Duodenal mucosa (tissue), 2 donors: ENCODE data around the gene KCNQ4.

Experiments
- H3K27ac ChIP-seq: one replicate; pipeline ENCODE4 v1.7.0; 2013; ENCODE audit warnings: low read depth, low read length
- H3K27me3 ChIP-seq, 2 donors: one replicate each; pipeline ENCODE4 v1.7.0; 2013; ENCODE audit warnings: low read length in 2 of 2, control low read depth in 1 of 2; ENCODE audit not compliant: insufficient read depth in 2 of 2, control insufficient read depth in 1 of 2
- H3K36me3 ChIP-seq, 2 donors: one replicate each; pipeline ENCODE4 v1.7.0; 2013; ENCODE audit warnings: low read length in 2 of 2, control low read depth in 1 of 2; ENCODE audit not compliant: insufficient read depth in 2 of 2, control insufficient read depth in 1 of 2
- H3K4me1 ChIP-seq, 2 donors: one replicate each; pipeline ENCODE4 v1.7.0; 2013; ENCODE audit warnings: low read length in 2 of 2, control low read depth in 1 of 2; ENCODE audit not compliant: insufficient read depth in 2 of 2, control insufficient read depth in 1 of 2
- H3K4me3 ChIP-seq, 2 donors: one replicate each; pipeline ENCODE4 v1.7.0; 2013; ENCODE audit warnings: low read length in 2 of 2, low read depth in 1 of 2
- H3K9ac ChIP-seq, 2 donors: one replicate each; pipeline ENCODE4 v1.7.0; 2013; ENCODE audit warnings: low read length in 2 of 2, low read depth in 1 of 2
- H3K9me3 ChIP-seq, 2 donors: one replicate each; pipeline ENCODE4 v1.7.0; 2013; ENCODE audit warnings: low read length in 2 of 2, control low read depth in 1 of 2; ENCODE audit not compliant: control insufficient read depth in 1 of 2

KCNQ4 gene

DNA sequence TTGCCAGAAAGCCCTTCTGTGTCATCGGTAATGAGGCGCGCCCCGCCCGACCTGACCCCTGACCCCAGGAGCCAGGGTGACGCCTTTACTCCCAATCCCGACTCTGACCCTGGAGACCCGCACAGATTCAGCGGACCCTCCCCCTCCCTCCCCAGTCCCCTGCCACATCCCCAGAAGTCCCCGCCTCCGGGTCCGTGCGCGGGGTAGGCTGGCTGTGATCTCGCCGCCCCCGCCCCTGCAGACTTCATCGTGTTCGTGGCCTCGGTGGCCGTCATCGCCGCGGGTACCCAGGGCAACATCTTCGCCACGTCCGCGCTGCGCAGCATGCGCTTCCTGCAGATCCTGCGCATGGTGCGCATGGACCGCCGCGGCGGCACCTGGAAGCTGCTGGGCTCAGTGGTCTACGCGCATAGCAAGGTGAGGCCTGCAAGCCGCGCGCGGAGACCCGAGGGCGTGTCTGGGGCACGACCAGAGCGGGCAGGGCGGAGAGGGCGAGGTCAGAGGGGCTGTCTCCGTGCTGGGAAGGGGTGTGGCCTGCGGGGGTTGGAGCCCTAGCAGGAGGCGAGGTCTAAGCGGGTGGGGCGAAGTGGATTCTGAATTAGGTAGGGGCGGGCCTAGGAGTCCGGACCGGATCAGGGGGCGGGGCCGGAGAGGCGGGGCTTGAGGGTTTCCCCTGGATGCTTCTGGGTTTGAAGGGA lies 34.8 kb downstream of the KCNQ4 start:
- Histone ChIP-seq H3K4me1 (peaks cover 0 to 6% of the 10 kb centered on the region in 2 donors), H3K36me3 (no peaks in the 10 kb centered on the region), H3K4me3 (peak overlapping the region; percentile 60 to 68), H3K27me3 (peaks cover 0 to 7% of the 10 kb centered on the region in 2 donors), H3K27ac (no peak overlapping the region), H3K9ac (no peak overlapping the region), H3K9me3 (no peaks in the 10 kb centered on the region)

DNA sequence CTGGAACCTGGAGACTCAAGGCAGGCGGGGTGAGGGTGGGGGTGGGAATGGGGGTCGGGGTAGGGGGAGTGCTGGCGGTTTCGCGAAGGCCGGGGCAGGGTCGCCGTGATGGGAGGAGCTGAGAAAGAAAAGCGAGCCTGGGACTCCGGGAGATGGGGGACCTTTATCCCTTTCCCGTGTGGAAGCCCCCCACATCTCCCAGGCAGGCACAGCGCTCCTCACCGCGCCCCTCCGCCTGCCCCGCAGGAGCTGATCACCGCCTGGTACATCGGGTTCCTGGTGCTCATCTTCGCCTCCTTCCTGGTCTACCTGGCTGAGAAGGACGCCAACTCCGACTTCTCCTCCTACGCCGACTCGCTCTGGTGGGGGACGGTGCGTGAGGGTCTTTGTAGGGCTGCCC lies 35.5 kb downstream of the KCNQ4 start:
- Histone ChIP-seq H3K4me1 (peaks cover 0 to 6% of the 10 kb centered on the region in 2 donors), H3K4me3 (no peak overlapping the region), H3K27me3 (peaks cover 0 to 7% of the 10 kb centered on the region in 2 donors), H3K9me3 (no peaks in the 10 kb centered on the region), H3K36me3 (no peaks in the 10 kb centered on the region), H3K27ac (no peak overlapping the region), H3K9ac (no peak overlapping the region)

- H3K27ac ChIP-seq = no peak overlapping the region
- no peaks in the 10 kb centered on the region for H3K9me3 ChIP-seq
- peaks cover 0 to 7% of the 10 kb centered on the region in 2 donors for H3K27me3 ChIP-seq
- no peak overlapping the region for H3K4me3 ChIP-seq
- no peaks in the 10 kb centered on the region for H3K36me3 ChIP-seq
- H3K9ac ChIP-seq = no peak overlapping the region
- peaks cover 0 to 6% of the 10 kb centered on the region in 2 donors for H3K4me1 ChIP-seq
These were observed 36.7 kb downstream of the KCNQ4 start for GRCh38 chr1:40820251-40820797.

GRCh38 chr1:40820911-40821693 lies 37.5 kb downstream of the KCNQ4 start:
- H3K27me3 ChIP-seq = peaks cover 0 to 7% of the 10 kb centered on the region in 2 donors
- H3K36me3 ChIP-seq = no peaks in the 10 kb centered on the region
- H3K9ac ChIP-seq = no peak overlapping the region
- no peaks in the 10 kb centered on the region for H3K9me3 ChIP-seq
- H3K4me3 ChIP-seq = no peak overlapping the region
- H3K4me1 ChIP-seq = peaks cover 0 to 6% of the 10 kb centered on the region in 2 donors
- H3K27ac ChIP-seq = no peak overlapping the region

- Histone ChIP-seq H3K4me3 (no peak overlapping the region), H3K9me3 (no peaks in the 10 kb centered on the region), H3K9ac (no peak overlapping the region), H3K36me3 (no peaks in the 10 kb centered on the region), H3K4me1 (peaks cover 0 to 4% of the 10 kb centered on the region in 2 donors), H3K27ac (no peak overlapping the region), H3K27me3 (peaks cover 0 to 1% of the 10 kb centered on the region in 2 donors)
These were observed 39.3 kb downstream of the KCNQ4 start for GRCh38 chr1:40822890-40823289.

DNA sequence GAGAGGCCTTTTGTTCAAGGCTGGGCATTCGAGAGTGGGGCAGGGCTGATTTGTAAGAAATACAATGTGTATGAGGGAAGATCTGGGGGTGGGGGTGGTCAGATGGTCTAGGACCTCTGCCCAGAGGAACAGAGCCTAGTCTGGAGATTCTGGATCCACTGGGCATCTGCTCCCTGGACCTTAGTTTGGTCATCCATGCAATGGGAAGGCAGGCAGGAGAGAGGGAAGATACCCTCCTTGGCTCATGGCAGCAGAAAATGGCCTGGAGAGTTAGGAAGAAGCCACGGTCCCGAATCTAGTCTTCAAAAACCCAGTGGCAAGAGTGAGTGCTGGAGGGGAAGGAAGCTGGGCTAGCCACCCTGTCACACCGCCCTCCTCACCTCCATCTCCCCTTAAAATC lies 39.8 kb downstream of the KCNQ4 start:
- no peaks in the 10 kb centered on the region for H3K27me3 ChIP-seq
- H3K4me1 ChIP-seq = no peaks in the 10 kb centered on the region
- H3K27ac ChIP-seq = no peak overlapping the region
- no peaks in the 10 kb centered on the region for H3K9me3 ChIP-seq
- no peak overlapping the region for H3K9ac ChIP-seq
- H3K4me3 ChIP-seq = no peak overlapping the region
- no peaks in the 10 kb centered on the region for H3K36me3 ChIP-seq

GRCh38 chr1:40823983-40824382 lies 40.4 kb downstream of the KCNQ4 start:
- Histone ChIP-seq H3K4me3 (no peak overlapping the region), H3K36me3 (no peaks in the 10 kb centered on the region), H3K4me1 (no peaks in the 10 kb centered on the region), H3K27ac (no peak overlapping the region), H3K9ac (no peak overlapping the region), H3K27me3 (no peaks in the 10 kb centered on the region), H3K9me3 (no peaks in the 10 kb centered on the region)

GRCh38 chr1:40824591-40825434 lies 41.2 kb downstream of the KCNQ4 start:
- no peak overlapping the region for H3K4me3 ChIP-seq
- H3K36me3 ChIP-seq = no peaks in the 10 kb centered on the region
- H3K27ac ChIP-seq = no peak overlapping the region
- H3K9me3 ChIP-seq = no peaks in the 10 kb centered on the region
- no peaks in the 10 kb centered on the region for H3K27me3 ChIP-seq
- H3K9ac ChIP-seq = no peak overlapping the region
- no peaks in the 10 kb centered on the region for H3K4me1 ChIP-seq

- no peaks in the 10 kb centered on the region for H3K36me3 ChIP-seq
- H3K27ac ChIP-seq = no peak overlapping the region
- H3K9ac ChIP-seq = no peak overlapping the region
- no peaks in the 10 kb centered on the region for H3K27me3 ChIP-seq
- no peaks in the 10 kb centered on the region for H3K9me3 ChIP-seq
- no peaks in the 10 kb centered on the region for H3K4me1 ChIP-seq
- H3K4me3 ChIP-seq = no peak overlapping the region
These were observed 41.8 kb downstream of the KCNQ4 start for GRCh38 chr1:40825435-40825788.

- no peaks in the 10 kb centered on the region for H3K27me3 ChIP-seq
- no peak overlapping the region for H3K27ac ChIP-seq
- H3K9ac ChIP-seq = no peak overlapping the region
- H3K4me1 ChIP-seq = no peaks in the 10 kb centered on the region
- H3K36me3 ChIP-seq = no peaks in the 10 kb centered on the region
- no peaks in the 10 kb centered on the region for H3K9me3 ChIP-seq
- no peak overlapping the region for H3K4me3 ChIP-seq
These were observed 42.4 kb downstream of the KCNQ4 start for GRCh38 chr1:40825996-40826395.
